Activated naive CD8-positive, alpha-beta T cell treated with anti-CD3 and anti-CD28 coated beads, Interleukin-2, amount 50 U/mL, for 24 hours (primary cell): ENCODE measurements around the gene LSM7.
A peak's percentile ranks its signal among the peaks of the same experiment; 100 is the strongest.

Experiments
- ATAC-seq: fragments of 150-1000 bp; cut with Tn5 transposase; one replicate; pipeline ENCODE4 v1.10.0; 2021
- DNase-seq: peaks from one replicate; pipeline ENCODE4 v3.0.0; 2021
- H3K27ac Mint-ChIP-seq: one replicate; pipeline ENCODE4 v1.8.0; 2021; ENCODE audit warnings: mild to moderate bottlenecking, mixed read lengths
- H3K27me3 Mint-ChIP-seq: one replicate; pipeline ENCODE4 v1.8.0; 2021; ENCODE audit warnings: mixed read lengths
- H3K36me3 Mint-ChIP-seq: one replicate; pipeline ENCODE4 v1.8.0; 2021; ENCODE audit warnings: low read depth, mixed read lengths
- H3K4me1 Mint-ChIP-seq: one replicate; pipeline ENCODE4 v1.8.0; 2021; ENCODE audit warnings: mixed read lengths
- H3K4me3 Mint-ChIP-seq: one replicate; pipeline ENCODE4 v1.8.0; 2021; ENCODE audit warnings: mild to moderate bottlenecking, moderate library complexity, mixed read lengths
- H3K9me3 Mint-ChIP-seq: one replicate; pipeline ENCODE4 v1.8.0; 2021; ENCODE audit warnings: mixed read lengths

LSM7 gene

GRCh38 chr19:2312820-2313501, 15.4 kb downstream of the LSM7 start:
- Mint-ChIP-seq H3K27ac (no peak overlapping the region), H3K9me3 (peaks cover 10% of the 10 kb centered on the region), H3K4me3 (no peak overlapping the region), H3K36me3 (no peaks in the 10 kb centered on the region), H3K4me1 (peaks cover 2% of the 10 kb centered on the region), H3K27me3 (peaks cover 48% of the 10 kb centered on the region)
- DNase-seq (no peak), ATAC-seq (no peak)

- DNase-seq (no peak), ATAC-seq (no peak)
- H3K36me3 Mint-ChIP-seq: no peaks in the 10 kb centered on the region
- H3K27me3 Mint-ChIP-seq: peaks cover 57% of the 10 kb centered on the region
- H3K9me3 Mint-ChIP-seq: peaks cover 10% of the 10 kb centered on the region
- H3K27ac Mint-ChIP-seq: no peak overlapping the region
- H3K4me1 Mint-ChIP-seq: peaks cover 8% of the 10 kb centered on the region
- no peak overlapping the region for H3K4me3 Mint-ChIP-seq
Measured at GRCh38 chr19:2311093-2311492, 17.3 kb downstream of the LSM7 start.

GRCh38 chr19:2309734-2310362, 18.5 kb downstream of the LSM7 start:
- H3K27me3 Mint-ChIP-seq: peaks cover 58% of the 10 kb centered on the region
- ATAC-seq (peak; percentile 20), DNase-seq (no peak)
- H3K4me1 Mint-ChIP-seq: peaks cover 8% of the 10 kb centered on the region
- no peak overlapping the region for H3K4me3 Mint-ChIP-seq
- no peaks in the 10 kb centered on the region for H3K36me3 Mint-ChIP-seq
- no peak overlapping the region for H3K27ac Mint-ChIP-seq
- H3K9me3 Mint-ChIP-seq: peaks cover under 1% of the 10 kb centered on the region

- Mint-ChIP-seq H3K27me3 (peaks cover 54% of the 10 kb centered on the region), H3K9me3 (no peaks in the 10 kb centered on the region), H3K36me3 (no peaks in the 10 kb centered on the region), H3K4me3 (peak within 1 kb of the TSS; percentile 14), H3K27ac (no peak within 1 kb of the TSS), H3K4me1 (peaks cover 9% of the 10 kb centered on the region)
- DNase-seq (no peak), ATAC-seq (no peak)
Measured at GRCh38 chr19:2308114-2308556, 20.3 kb downstream of the LSM7 start, which contains the start of gene LINGO3. Gene LINGO3 (minus strand): TSS chr19:2308154. CDS start chr19:2291776, 16,378 bp downstream.

- H3K36me3 Mint-ChIP-seq: no peaks in the 10 kb centered on the region
- no peak overlapping the region for H3K27ac Mint-ChIP-seq
- no peak overlapping the region for H3K4me3 Mint-ChIP-seq
- DNase-seq: no peak
- no peak for ATAC-seq
- peaks cover 14% of the 10 kb centered on the region for H3K4me1 Mint-ChIP-seq
- H3K9me3 Mint-ChIP-seq: no peaks in the 10 kb centered on the region
- H3K27me3 Mint-ChIP-seq: peaks cover 55% of the 10 kb centered on the region
Measured at GRCh38 chr19:2307518-2308012, 20.8 kb downstream of the LSM7 start.

- DNase-seq (no peak), ATAC-seq (no peak)
- peaks cover 15% of the 10 kb centered on the region for H3K4me1 Mint-ChIP-seq
- peaks cover 51% of the 10 kb centered on the region for H3K27me3 Mint-ChIP-seq
- H3K9me3 Mint-ChIP-seq: no peaks in the 10 kb centered on the region
- no peak overlapping the region for H3K27ac Mint-ChIP-seq
- no peaks in the 10 kb centered on the region for H3K36me3 Mint-ChIP-seq
- no peak overlapping the region for H3K4me3 Mint-ChIP-seq
Measured at GRCh38 chr19:2306971-2307370, 21.4 kb downstream of the LSM7 start.

GRCh38 chr19:2306281-2306806, 22.0 kb downstream of the LSM7 start:
- Mint-ChIP-seq H3K4me3 (no peak overlapping the region), H3K4me1 (peaks cover 17% of the 10 kb centered on the region), H3K27me3 (peaks cover 53% of the 10 kb centered on the region), H3K27ac (no peak overlapping the region), H3K36me3 (no peaks in the 10 kb centered on the region), H3K9me3 (no peaks in the 10 kb centered on the region)
- ATAC-seq (peak; percentile 20), DNase-seq (no peak)

- H3K27ac Mint-ChIP-seq: no peak overlapping the region
- H3K4me1 Mint-ChIP-seq: peaks cover 18% of the 10 kb centered on the region
- H3K9me3 Mint-ChIP-seq: no peaks in the 10 kb centered on the region
- peaks cover 54% of the 10 kb centered on the region for H3K27me3 Mint-ChIP-seq
- H3K36me3 Mint-ChIP-seq: no peaks in the 10 kb centered on the region
- H3K4me3 Mint-ChIP-seq: no peak overlapping the region
- ATAC-seq (no peak), DNase-seq (no peak)
Measured at GRCh38 chr19:2305452-2306280, 22.7 kb downstream of the LSM7 start.

GRCh38 chr19:2303211-2303798, 25.1 kb downstream of the LSM7 start:
- H3K27ac Mint-ChIP-seq: no peak overlapping the region
- H3K4me3 Mint-ChIP-seq: no peak overlapping the region
- H3K27me3 Mint-ChIP-seq: peaks cover 31% of the 10 kb centered on the region
- no peaks in the 10 kb centered on the region for H3K36me3 Mint-ChIP-seq
- H3K9me3 Mint-ChIP-seq: no peaks in the 10 kb centered on the region
- DNase-seq (no peak), ATAC-seq (no peak)
- H3K4me1 Mint-ChIP-seq: peaks cover 16% of the 10 kb centered on the region

- ATAC-seq (peak; percentile 17), DNase-seq (no peak)
- H3K27me3 Mint-ChIP-seq: peaks cover 30% of the 10 kb centered on the region
- peaks cover 16% of the 10 kb centered on the region for H3K4me1 Mint-ChIP-seq
- H3K27ac Mint-ChIP-seq: no peak overlapping the region
- no peaks in the 10 kb centered on the region for H3K9me3 Mint-ChIP-seq
- no peak overlapping the region for H3K4me3 Mint-ChIP-seq
- H3K36me3 Mint-ChIP-seq: no peaks in the 10 kb centered on the region
Measured at GRCh38 chr19:2302319-2303210, 25.8 kb downstream of the LSM7 start.

- Mint-ChIP-seq H3K4me3 (no peak overlapping the region), H3K36me3 (no peaks in the 10 kb centered on the region), H3K4me1 (peaks cover 10% of the 10 kb centered on the region), H3K27me3 (peaks cover 19% of the 10 kb centered on the region), H3K9me3 (no peaks in the 10 kb centered on the region), H3K27ac (no peak overlapping the region)
- DNase-seq: no peak
- ATAC-seq: no peak
Measured at GRCh38 chr19:2300533-2300932, 27.9 kb downstream of the LSM7 start.

- Mint-ChIP-seq H3K4me1 (peaks cover 6% of the 10 kb centered on the region), H3K9me3 (no peaks in the 10 kb centered on the region), H3K27me3 (no peaks in the 10 kb centered on the region), H3K36me3 (peaks cover 2% of the 10 kb centered on the region), H3K4me3 (no peak overlapping the region), H3K27ac (no peak overlapping the region)
- no peak for DNase-seq
- ATAC-seq: no peak
Measured at GRCh38 chr19:2296141-2296540, 32.2 kb downstream of the LSM7 start.

- Mint-ChIP-seq H3K27me3 (peaks cover 2% of the 10 kb centered on the region), H3K4me1 (peaks cover 8% of the 10 kb centered on the region), H3K36me3 (peaks cover 2% of the 10 kb centered on the region), H3K4me3 (no peak overlapping the region), H3K9me3 (no peaks in the 10 kb centered on the region), H3K27ac (no peak overlapping the region)
- DNase-seq (no peak), ATAC-seq (no peak)
Measured at GRCh38 chr19:2294687-2295335, 33.6 kb downstream of the LSM7 start.
